AG04450 (cell line): Measurements from ENCODE around the gene FLRT3. TPM values are rescaled to one million over a fixed set of nuclear protein-coding genes. Genes with fewer than 3 reads are reported as not detected.

ENCODE experiments used
- CTCF ChIA-PET: fragments of 300-600, 350-600 bp; formaldehyde crosslinking; extraction: SDS; loops from one replicate; lab custom pipeline; 2022; ENCODE audit warnings: antibody characterized with exemption, inconsistent platforms; lab: Charles Lee
- POLR2A ChIA-PET: fragments of 350-600 bp; formaldehyde crosslinking; extraction: SDS; loops from one replicate; lab custom pipeline; 2021; ENCODE audit warnings: antibody characterized with exemption, inconsistent platforms; lab: Yijun Ruan, JAX
- DNase-seq: peaks from one replicate; pipeline ENCODE4 v3.0.0-alpha.2; 2011; ENCODE audit warnings: low read depth, low spot score
- H3K27ac ChIP-seq: one replicate; pipeline ENCODE4 v1.5.1; 2012; ENCODE audit warnings: low read depth, low read length, control low read depth
- H3K27me3 ChIP-seq: one replicate; pipeline ENCODE4 v1.6.0; 2012; ENCODE audit warnings: low read length; ENCODE audit not compliant: control insufficient read depth, insufficient read depth
- H3K4me3 ChIP-seq: 2 replicates; pipeline ENCODE4 v1.5.1; 2011; ENCODE audit warnings: mild to moderate bottlenecking, low read depth, low read length, control low read depth
- H3K9me3 ChIP-seq: 2 replicates; pipeline ENCODE4 v1.5.1; 2012; ENCODE audit warnings: low read length; ENCODE audit not compliant: control insufficient read depth, insufficient read depth
- CTCF ChIP-seq: IDR thresholded peaks from 2 replicates; pipeline ENCODE4 v1.5.1; 2011; ENCODE audit warnings: low read depth, low read length, control low read depth, inconsistent platforms
- polyA minus RNA-seq: library from RNA; depleted of rRNA, polyadenylated mRNA; stranded (reverse); fragments of >200 nt; gene quantifications from 2 replicates; pipeline ENCODE4 v1.2.3, GENCODE V29; 2011; rRNA and poly(A)+ RNA removed
- polyA plus RNA-seq: library from polyadenylated mRNA; depleted of rRNA; stranded (reverse); fragments of >200 nt; gene quantifications from 2 replicates; pipeline ENCODE4 v1.2.3, GENCODE V29; 2011; rRNA removed

FLRT3 gene
- 2.2 and 3.0 TPM in 2 replicates for polyA plus RNA-seq
- polyA minus RNA-seq = 1.7 and 3.6 TPM in 2 replicates

- Histone ChIP-seq H3K27ac (peak within 1 kb of the TSS; percentile 43), H3K27me3 (no peaks in the 10 kb centered on the region), H3K9me3 (no peaks in the 10 kb centered on the region), H3K4me3 (peak within 1 kb of the TSS; percentile 63)
- ChIA-PET POLR2A (interaction anchor here (0.6 to 2.0 kb wide), 4 partner anchors 145 to 375 kb away, joined by 3 to 10 read pairs (median 6); no protein-coding TSS in a partner anchor), CTCF (interaction anchor here (0.5 to 6.0 kb wide), 59 partner anchors 8 to 722 kb away, joined by 3 to 72 read pairs (median 4); no protein-coding TSS in a partner anchor)
- peak; percentile 96 for DNase-seq
- peak; percentile 87 for TF ChIP-seq CTCF
Measured at GRCh38 chr20:14337400-14338171, at the start of gene FLRT3. Gene FLRT3, minus strand, starts transcription at chr20:14337612. Its CDS starts 10,106 bp downstream, at chr20:14327506.

GRCh38 chr20:14386726-14387125, 49.3 kb upstream of the FLRT3 start:
- no peak for DNase-seq
- POLR2A ChIA-PET = no interaction called here
- no peak for TF ChIP-seq CTCF
- Histone ChIP-seq H3K27me3 (no peaks in the 10 kb centered on the region), H3K4me3 (no peak overlapping the region), H3K27ac (no peak overlapping the region), H3K9me3 (no peaks in the 10 kb centered on the region)
- CTCF ChIA-PET = no interaction called here

- ChIA-PET CTCF (no interaction called here), POLR2A (no interaction called here)
- no peaks in the 10 kb centered on the region for H3K27me3 ChIP-seq
- no peak for TF ChIP-seq CTCF
- no peak for DNase-seq
- H3K27ac ChIP-seq = no peak overlapping the region
- no peaks in the 10 kb centered on the region for H3K9me3 ChIP-seq
- H3K4me3 ChIP-seq = no peak overlapping the region
Measured at GRCh38 chr20:14385176-14385740, 47.8 kb upstream of the FLRT3 start.

GRCh38 chr20:14384416-14385175, 47.2 kb upstream of the FLRT3 start:
- ChIA-PET CTCF (no interaction called here), POLR2A (no interaction called here)
- H3K27ac ChIP-seq = no peak overlapping the region
- no peak for TF ChIP-seq CTCF
- H3K27me3 ChIP-seq = no peaks in the 10 kb centered on the region
- H3K9me3 ChIP-seq = no peaks in the 10 kb centered on the region
- H3K4me3 ChIP-seq = no peak overlapping the region
- peak; percentile 26 for DNase-seq
